ENCODE measurements around the gene APBB1. TPM values are rescaled to one million over a fixed set of nuclear protein-coding genes. Genes with fewer than 3 reads are reported as not detected.

APBB1 gene
- total RNA-seq: 222 TPM

GRCh38 chr11:6419009-6419631 lies at the start of gene APBB1:
TSS of gene APBB1 (minus strand) at chr11:6419094. CDS start at chr11:6411347, 7,747 bp downstream.

DNA sequence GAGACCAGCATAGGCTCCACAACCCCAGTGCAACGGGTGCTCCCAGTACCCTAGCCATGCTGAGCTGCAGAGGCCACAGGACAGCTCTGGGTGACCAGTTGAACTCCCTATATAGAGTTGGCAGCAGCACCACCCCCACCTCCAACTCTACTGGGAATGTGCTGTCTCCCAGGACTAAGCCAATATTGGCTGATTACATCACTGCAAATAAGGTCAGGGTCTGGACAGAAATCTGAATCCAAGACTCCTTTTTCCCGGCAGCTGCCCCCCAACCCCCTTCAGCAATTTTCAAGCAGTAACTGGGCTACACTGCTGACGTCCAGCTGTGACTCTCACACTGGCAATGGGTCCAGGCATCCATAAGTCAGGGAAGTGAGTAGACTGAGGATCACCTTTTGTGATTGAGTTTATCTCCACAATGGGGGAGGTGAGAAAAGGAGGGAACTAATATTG lies 22.0 kb upstream of the APBB1 start, which contains the start of gene HPX:
TSS of gene HPX (minus strand) at position 82 of the 453 bp plus-strand sequence. CDS start at position 58, 24 bp downstream.

DNA sequence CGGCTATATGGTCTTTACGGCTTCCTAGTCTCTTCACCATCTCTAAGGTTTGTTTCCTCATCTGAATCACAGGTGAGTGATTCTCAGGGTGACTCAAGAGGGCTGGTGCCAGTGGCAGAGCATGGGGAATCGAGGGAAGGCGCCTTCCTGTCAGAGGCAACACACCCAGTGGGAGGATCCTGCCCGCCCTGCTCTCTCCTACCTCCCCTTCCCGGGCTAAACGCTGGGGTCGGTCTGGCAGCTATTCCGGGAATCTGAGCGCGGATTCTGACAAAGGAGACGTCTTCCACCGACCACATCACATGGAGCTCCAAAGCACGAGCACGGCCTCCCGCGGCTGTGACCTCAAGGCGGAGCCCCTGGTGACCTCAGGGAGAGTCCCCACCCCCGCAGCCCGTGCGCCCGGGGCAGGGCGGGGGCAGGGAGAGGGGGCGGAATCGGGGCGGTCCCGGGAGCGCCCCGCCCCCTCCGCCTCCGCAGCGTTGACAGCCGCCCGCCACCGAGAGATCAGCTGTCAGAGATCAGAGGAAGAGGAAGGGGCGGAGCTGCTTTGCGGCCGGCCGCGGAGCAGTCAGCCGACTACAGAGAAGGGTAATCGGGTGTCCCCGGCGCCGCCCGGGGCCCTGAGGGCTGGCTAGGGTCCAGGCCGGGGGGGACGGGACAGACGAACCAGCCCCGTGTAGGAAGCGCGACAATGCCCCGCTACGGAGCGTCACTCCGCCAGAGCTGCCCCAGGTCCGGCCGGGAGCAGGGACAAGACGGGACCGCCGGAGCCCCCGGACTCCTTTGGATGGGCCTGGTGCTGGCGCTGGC lies 28.8 kb downstream of the APBB1 start, which contains the start of gene SMPD1:
TSS of gene SMPD1 (plus strand) at position 570 of the 813 bp plus-strand sequence. CDS start at position 695, 125 bp downstream.

Other genes with a start within 250 kb of the APBB1 start
- 0.63 TPM for gene OR52B2, start 248.8 kb downstream of the APBB1 start, total RNA-seq
- gene OR52W1, start 219.9 kb downstream of the APBB1 start, total RNA-seq: not detected
- gene C11orf42, start 213.5 kb downstream of the APBB1 start, total RNA-seq: not detected
- 35.7 TPM for gene FHIP1B, start 184.5 kb downstream of the APBB1 start, total RNA-seq
- gene CNGA4, start 180.0 kb downstream of the APBB1 start, total RNA-seq: 0.63 TPM
- 8.1 TPM for gene CCKBR, start 159.3 kb downstream of the APBB1 start, total RNA-seq
- gene CAVIN3, start 98.6 kb downstream of the APBB1 start, total RNA-seq: 2.2 TPM
- 9.1 TPM for gene SMPD1, start 28.6 kb downstream of the APBB1 start, total RNA-seq
- 9.7 TPM for gene HPX, start 21.9 kb upstream of the APBB1 start, total RNA-seq
- 109 TPM for gene TRIM3, start 54.8 kb upstream of the APBB1 start, total RNA-seq
- 28.5 TPM for gene ARFIP2, start 62.2 kb upstream of the APBB1 start, total RNA-seq
- gene TIMM10B, start 62.4 kb upstream of the APBB1 start, total RNA-seq: 39.4 TPM
- 18.5 TPM for gene DNHD1, start 78.2 kb upstream of the APBB1 start, total RNA-seq
- 25.7 TPM for gene RRP8, start 184.5 kb upstream of the APBB1 start, total RNA-seq
- 53.5 TPM for gene ILK, start 184.7 kb upstream of the APBB1 start, total RNA-seq
- 15.7 TPM for gene TAF10, start 193.1 kb upstream of the APBB1 start, total RNA-seq
- 13.1 TPM for gene TPP1, start 200.3 kb upstream of the APBB1 start, total RNA-seq
- gene DCHS1, start 236.7 kb upstream of the APBB1 start, total RNA-seq: 99.8 TPM

All from parietal lobe (tissue), 1 donor.